KMS-11 (cell line): Measurements from ENCODE around the gene ACAN.
A peak's percentile ranks its signal among the peaks of the same experiment; 100 is the strongest.

Experiments
- H2AFZ ChIP-seq: fragments of 200-600 bp; sonication (generic); 2 replicates; pipeline ENCODE4 v1.6.1; 2016; ENCODE audit warnings: antibody characterized with exemption, mixed run types, low read depth
- H3K27ac ChIP-seq: fragments of 200-600 bp; sonication (generic); 2 replicates; pipeline ENCODE4 v1.6.1; 2016; ENCODE audit warnings: mild to moderate bottlenecking, mixed run types
- H3K27me3 ChIP-seq: fragments of 200-600 bp; sonication (generic); 2 replicates; pipeline ENCODE4 v1.6.1; 2017; ENCODE audit warnings: mild to moderate bottlenecking, low read depth, mixed run types, moderate library complexity; ENCODE audit not compliant: insufficient read depth
- H3K36me3 ChIP-seq: fragments of 200-600 bp; sonication (generic); 2 replicates; pipeline ENCODE4 v1.6.1; 2017; ENCODE audit warnings: mild to moderate bottlenecking, mixed run types; ENCODE audit not compliant: insufficient read depth
- H3K4me1 ChIP-seq: fragments of 200-600 bp; sonication (generic); 2 replicates; pipeline ENCODE4 v1.6.1; 2016; ENCODE audit warnings: mild to moderate bottlenecking, low read depth, mixed run types; ENCODE audit not compliant: poor library complexity, severe bottlenecking
- H3K4me2 ChIP-seq: fragments of 200-600 bp; sonication (generic); 2 replicates; pipeline ENCODE4 v1.7.0; 2016; ENCODE audit warnings: mild to moderate bottlenecking, mixed run types
- H3K4me3 ChIP-seq: fragments of 200-600 bp; sonication (generic); IDR thresholded peaks from 2 replicates; pipeline ENCODE4 v1.6.1; 2017; ENCODE audit warnings: low read depth, low read length, mixed read lengths; ENCODE audit not compliant: insufficient read depth
- H3K79me2 ChIP-seq: fragments of 200-600 bp; sonication (generic); 2 replicates; pipeline ENCODE4 v1.6.1; 2016; ENCODE audit warnings: low read depth, mixed run types; ENCODE audit not compliant: insufficient read depth
- H3K9ac ChIP-seq: fragments of 200-600 bp; sonication (generic); 2 replicates; pipeline ENCODE4 v1.6.1; 2016; ENCODE audit warnings: mild to moderate bottlenecking, mixed run types
- H4K20me1 ChIP-seq: fragments of 200-600 bp; sonication (generic); 2 replicates; pipeline ENCODE4 v1.6.1; 2016; ENCODE audit warnings: mild to moderate bottlenecking, mixed run types; ENCODE audit not compliant: insufficient read depth
- CTCF ChIP-seq: fragments of 200-600 bp; sonication (generic); conservative IDR thresholded peaks from 2 replicates; pipeline ENCODE4 v1.6.1; 2017; ENCODE audit warnings: low read depth, mild to moderate bottlenecking, antibody characterized with exemption, low read length, moderate library complexity, mixed read lengths

Gene ACAN

GRCh38 chr15:88894819-88895767, 91.9 kb downstream of the ACAN start, which contains the start of gene HAPLN3:
HAPLN3 (minus strand) TSS chr15:88895544; CDS start chr15:88887298, 8,246 bp downstream.
- H4K20me1 ChIP-seq: no peaks in the 10 kb centered on the region
- H3K4me2 ChIP-seq: peak within 1 kb of the TSS; percentile 56
- H3K9ac ChIP-seq: peak within 1 kb of the TSS; percentile 12; the same call in 1 of the 2 replicates
- no peaks in the 10 kb centered on the region for H3K79me2 ChIP-seq
- no peaks in the 10 kb centered on the region for H3K36me3 ChIP-seq
- no peak within 1 kb of the TSS for H3K27ac ChIP-seq
- H2AFZ ChIP-seq: peak within 1 kb of the TSS; percentile 93
- peaks cover 9% of the 10 kb centered on the region for H3K4me1 ChIP-seq
- no peak for TF ChIP-seq CTCF
- H3K4me3 ChIP-seq: no peak within 1 kb of the TSS
- H3K27me3 ChIP-seq: no peaks in the 10 kb centered on the region

- Histone ChIP-seq H3K27ac (no peak overlapping the region), H3K9ac (no peak overlapping the region), H3K79me2 (no peaks in the 10 kb centered on the region), H3K27me3 (no peaks in the 10 kb centered on the region), H3K4me2 (no peak overlapping the region), H3K4me1 (peaks cover 9% of the 10 kb centered on the region), H2AFZ (no peak overlapping the region), H4K20me1 (no peaks in the 10 kb centered on the region), H3K36me3 (no peaks in the 10 kb centered on the region), H3K4me3 (no peak overlapping the region)
- no peak for TF ChIP-seq CTCF
Observed at GRCh38 chr15:88896333-88897033, 93.2 kb downstream of the ACAN start.

- no peak overlapping the region for H3K9ac ChIP-seq
- H3K36me3 ChIP-seq: no peaks in the 10 kb centered on the region
- H3K4me2 ChIP-seq: peak overlapping the region; percentile 18; the same call in 1 of the 2 replicates
- peaks cover 9% of the 10 kb centered on the region for H3K4me1 ChIP-seq
- no peaks in the 10 kb centered on the region for H4K20me1 ChIP-seq
- no peaks in the 10 kb centered on the region for H3K27me3 ChIP-seq
- H3K79me2 ChIP-seq: no peaks in the 10 kb centered on the region
- no peak overlapping the region for H3K4me3 ChIP-seq
- no peak overlapping the region for H2AFZ ChIP-seq
- no peak for TF ChIP-seq CTCF
- H3K27ac ChIP-seq: no peak overlapping the region
Observed at GRCh38 chr15:88897142-88897455, 93.9 kb downstream of the ACAN start.

- Histone ChIP-seq H3K27me3 (no peaks in the 10 kb centered on the region), H4K20me1 (no peaks in the 10 kb centered on the region), H3K4me1 (peaks cover 9% of the 10 kb centered on the region), H3K9ac (no peak overlapping the region), H3K4me2 (peak overlapping the region; percentile 18; the same call in 1 of the 2 replicates), H3K36me3 (no peaks in the 10 kb centered on the region), H3K27ac (no peak overlapping the region), H2AFZ (no peak overlapping the region), H3K4me3 (no peak overlapping the region), H3K79me2 (no peaks in the 10 kb centered on the region)
- TF ChIP-seq CTCF: peak; percentile 70
Observed at GRCh38 chr15:88897456-88898194, 94.4 kb downstream of the ACAN start.
